RWPE1 (cell line): Measurements from ENCODE around the gene CCL18.
"Not testable (repeated sequence)": the region's sequence is repeated elsewhere in the genome, so short reads cannot be mapped to it uniquely, and the experiment has no call there.

Experiments used
- CTCF ChIA-PET: fragments of 350-600 bp; sonication (Branson Sonifier 250); formaldehyde crosslinking; extraction: SDS; loops from one replicate; lab custom pipeline; 2021; lab: Yijun Ruan, JAX
- POLR2A ChIA-PET: fragments of 400-600 bp; formaldehyde crosslinking; extraction: SDS; loops from one replicate; lab custom pipeline; 2020; ENCODE audit warnings: antibody characterized with exemption; ENCODE audit not compliant: low non-redundant PET; lab: Yijun Ruan, JAX
- DNase-seq: peaks from one replicate; pipeline ENCODE4 v3.0.0; 2012; ENCODE audit warnings: low spot score
- H3K27ac ChIP-seq: fragments of 450-650 bp; 2 replicates; pipeline ENCODE4 v1.5.1; 2017
- TF ChIP-seq, protein P1 (sequence below): fragments of 450-650 bp; conservative IDR thresholded peaks from 2 replicates; pipeline ENCODE4 v1.5.1; 2017; ENCODE audit warnings: low read depth, mild to moderate bottlenecking

CCL18 gene

DNA sequence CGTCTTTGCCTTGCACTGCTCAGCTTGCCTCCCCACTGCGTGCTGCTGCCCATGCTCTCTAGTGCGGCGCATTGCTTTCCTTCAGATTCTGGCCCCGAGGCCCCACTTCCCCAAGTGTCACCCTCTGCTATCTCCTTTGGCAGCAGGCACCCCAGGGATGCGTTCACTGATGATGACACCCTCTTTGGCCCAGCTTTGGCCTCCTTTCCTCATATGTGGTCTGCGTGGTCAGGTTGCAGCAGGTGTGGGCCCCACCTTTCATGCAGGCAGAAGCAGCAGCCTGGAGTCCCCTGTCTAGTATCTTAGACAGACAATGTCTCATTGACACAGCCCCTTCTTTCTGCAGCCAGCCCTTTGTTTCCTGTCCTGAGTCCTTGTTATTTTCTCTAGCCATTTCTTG, 30.7 kb downstream of the CCL18 start:
- DNase-seq: no peak
- TF ChIP-seq, protein P1, sequence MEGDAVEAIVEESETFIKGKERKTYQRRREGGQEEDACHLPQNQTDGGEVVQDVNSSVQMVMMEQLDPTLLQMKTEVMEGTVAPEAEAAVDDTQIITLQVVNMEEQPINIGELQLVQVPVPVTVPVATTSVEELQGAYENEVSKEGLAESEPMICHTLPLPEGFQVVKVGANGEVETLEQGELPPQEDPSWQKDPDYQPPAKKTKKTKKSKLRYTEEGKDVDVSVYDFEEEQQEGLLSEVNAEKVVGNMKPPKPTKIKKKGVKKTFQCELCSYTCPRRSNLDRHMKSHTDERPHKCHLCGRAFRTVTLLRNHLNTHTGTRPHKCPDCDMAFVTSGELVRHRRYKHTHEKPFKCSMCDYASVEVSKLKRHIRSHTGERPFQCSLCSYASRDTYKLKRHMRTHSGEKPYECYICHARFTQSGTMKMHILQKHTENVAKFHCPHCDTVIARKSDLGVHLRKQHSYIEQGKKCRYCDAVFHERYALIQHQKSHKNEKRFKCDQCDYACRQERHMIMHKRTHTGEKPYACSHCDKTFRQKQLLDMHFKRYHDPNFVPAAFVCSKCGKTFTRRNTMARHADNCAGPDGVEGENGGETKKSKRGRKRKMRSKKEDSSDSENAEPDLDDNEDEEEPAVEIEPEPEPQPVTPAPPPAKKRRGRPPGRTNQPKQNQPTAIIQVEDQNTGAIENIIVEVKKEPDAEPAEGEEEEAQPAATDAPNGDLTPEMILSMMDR: no peak
- no peak overlapping the region for H3K27ac ChIP-seq
- ChIA-PET CTCF (no interaction called here), POLR2A (no interaction called here)

DNA sequence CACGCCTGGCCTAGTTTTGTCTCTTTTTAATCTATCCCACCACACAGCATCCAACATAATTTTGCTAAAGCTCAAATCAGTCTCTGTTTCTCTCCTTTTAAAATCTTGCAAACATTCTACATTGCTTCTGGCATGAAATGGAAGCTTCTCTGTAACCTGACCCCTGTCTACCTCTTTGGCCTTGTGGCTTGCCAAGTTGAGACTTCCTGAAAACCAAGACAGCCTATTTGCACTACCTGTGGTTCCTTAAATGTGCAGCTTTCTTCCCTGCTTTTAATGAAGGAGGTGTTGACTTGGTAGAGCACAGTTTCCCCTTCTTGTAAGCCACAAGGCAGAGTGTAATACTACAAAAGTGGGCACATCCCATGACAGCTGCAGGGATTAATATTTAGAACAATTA, 31.9 kb downstream of the CCL18 start:
- DNase-seq: no peak

DNA sequence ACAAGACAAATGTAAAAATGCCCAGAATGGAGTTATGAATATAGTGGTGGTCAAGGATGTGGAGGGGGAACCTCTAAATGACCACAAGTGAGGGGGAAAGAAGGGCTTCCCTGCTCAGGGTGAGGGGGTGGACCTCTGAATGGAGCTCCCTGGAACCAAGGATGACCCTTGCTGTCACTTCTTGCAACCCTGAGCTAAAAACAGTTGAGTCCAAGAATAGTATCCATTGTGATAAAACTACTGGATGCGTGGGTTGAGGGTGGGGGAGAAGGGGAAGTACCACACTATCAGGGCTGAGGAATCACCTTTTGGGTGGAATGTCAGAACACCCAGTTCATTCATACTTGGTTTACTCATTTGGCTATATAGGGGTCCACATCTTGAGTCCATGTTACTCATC, 34.9 kb downstream of the CCL18 start:
- CTCF ChIA-PET, POLR2A ChIA-PET, DNase-seq, H3K27ac ChIP-seq: not testable (repeated sequence)

More for the DNA sequence above, 31.9 kb downstream of the CCL18 start:
- ChIA-PET POLR2A (no interaction called here), CTCF (interaction anchor here (0.6 kb wide), 1 partner anchor 1278 kb away, joined by 8 read pairs; no protein-coding TSS in a partner anchor)
- no peak overlapping the region for H3K27ac ChIP-seq
- TF ChIP-seq, protein P1: no peak

DNA sequence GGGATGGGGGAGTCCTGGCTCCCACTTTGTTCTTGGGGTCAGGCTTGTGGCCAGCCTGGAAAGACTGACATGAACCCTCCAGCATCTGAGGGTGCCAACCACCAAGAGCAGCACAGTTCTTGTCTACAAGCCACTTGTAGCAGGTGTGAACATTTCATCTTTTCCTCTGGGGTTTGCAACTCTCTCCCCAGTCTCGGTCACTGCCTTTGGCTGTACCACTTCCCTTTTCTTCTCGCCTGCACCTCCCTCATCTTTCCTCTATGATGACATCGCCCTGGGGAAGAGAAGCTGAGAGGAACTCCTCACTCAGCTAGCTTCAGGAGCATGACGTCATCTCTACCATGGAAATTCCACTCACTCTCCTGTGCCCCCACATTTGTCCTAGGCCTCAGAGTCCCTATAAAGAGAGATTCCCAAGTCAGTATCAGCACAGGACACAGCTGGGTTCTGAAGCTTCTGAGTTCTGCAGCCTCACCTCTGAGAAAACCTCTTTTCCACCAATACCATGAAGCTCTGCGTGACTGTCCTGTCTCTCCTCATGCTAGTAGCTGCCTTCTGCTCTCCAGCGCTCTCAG, 39.4 kb downstream of the CCL18 start, which contains the start of gene CCL4:
TSS of gene CCL4 (plus strand) at position 427 of the 575 bp plus-strand sequence. CDS start at position 506, 79 bp downstream.
- CTCF ChIA-PET, DNase-seq, H3K27ac ChIP-seq, POLR2A ChIA-PET: not testable (repeated sequence)

DNA sequence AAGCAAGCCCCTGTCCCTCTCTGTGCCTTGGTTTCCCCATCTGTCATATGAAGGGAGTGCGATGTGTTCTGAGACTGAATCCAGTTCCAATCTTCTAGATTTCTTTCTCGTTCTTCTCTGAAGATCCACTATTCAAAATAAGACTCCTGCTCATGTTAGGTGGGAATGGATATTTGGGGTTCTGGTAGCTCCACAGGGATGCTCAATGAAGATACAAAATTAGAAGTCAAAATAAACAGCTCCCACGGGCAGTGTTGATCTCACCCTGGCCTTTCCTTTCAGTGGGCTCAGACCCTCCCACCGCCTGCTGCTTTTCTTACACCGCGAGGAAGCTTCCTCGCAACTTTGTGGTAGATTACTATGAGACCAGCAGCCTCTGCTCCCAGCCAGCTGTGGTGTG, 40.2 kb downstream of the CCL18 start:
- DNase-seq, H3K27ac ChIP-seq, POLR2A ChIA-PET, CTCF ChIA-PET: not testable (repeated sequence)

DNA sequence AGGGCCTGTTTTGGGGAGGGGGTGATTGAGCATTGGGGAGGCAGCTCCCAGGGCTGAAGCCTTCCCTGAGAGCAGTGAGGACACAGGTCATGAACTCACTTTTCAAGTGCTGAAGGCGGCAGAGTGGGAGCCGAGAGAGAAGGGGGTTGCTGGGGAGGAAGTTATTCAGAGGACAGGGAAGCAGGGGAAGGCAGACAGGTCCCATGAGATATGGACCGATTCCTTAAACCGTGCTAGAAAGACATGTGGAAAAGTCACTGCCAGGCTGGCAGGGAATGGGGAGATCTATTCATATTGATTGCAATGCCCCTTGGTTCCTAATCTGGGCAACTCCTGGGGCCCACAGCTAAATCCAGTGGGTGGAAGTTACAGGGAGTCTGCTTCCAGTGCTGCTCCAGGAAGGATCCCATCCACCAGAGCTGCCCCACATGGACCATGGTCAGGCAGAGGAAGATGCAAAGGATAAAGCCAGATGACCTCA, 40.7 kb downstream of the CCL18 start:
- no peak overlapping the region for H3K27ac ChIP-seq

DNA sequence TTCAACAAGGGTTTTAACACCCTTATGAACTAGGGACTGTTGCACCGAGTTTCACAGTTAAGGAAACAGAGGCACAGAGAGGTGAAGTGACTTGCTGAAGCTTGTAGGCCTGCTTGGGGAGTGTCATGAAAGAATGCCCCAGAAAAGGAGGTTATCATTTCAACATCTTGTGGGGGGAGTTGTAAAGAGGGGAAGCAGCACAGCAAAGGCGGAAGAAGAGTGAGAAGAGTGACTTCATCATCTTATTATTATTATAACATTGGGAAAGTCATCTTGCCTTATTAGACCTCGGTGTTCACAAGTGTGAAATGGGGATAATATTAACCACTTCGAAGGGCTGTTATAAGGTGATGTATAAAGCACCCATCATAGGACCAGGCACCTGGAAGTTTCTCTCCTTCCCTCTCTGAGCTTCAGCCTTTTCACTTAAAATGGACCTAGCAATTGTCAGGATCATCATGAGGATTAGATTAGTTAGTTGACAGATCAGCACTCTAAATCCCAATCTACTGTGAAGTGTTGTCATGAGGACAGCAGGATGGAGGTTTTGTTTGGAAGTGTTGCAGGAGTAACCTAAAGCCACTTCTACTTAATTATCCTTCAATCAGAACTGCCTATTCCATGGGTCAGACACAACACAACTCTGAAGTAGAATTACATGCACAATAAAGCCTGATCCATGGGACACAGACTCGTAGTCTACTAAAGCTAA, 41.9 kb downstream of the CCL18 start:
- POLR2A ChIA-PET: no interaction called here

More for the DNA sequence above, 40.7 kb downstream of the CCL18 start:
- CTCF ChIA-PET: no interaction called here
- DNase-seq: no peak
- POLR2A ChIA-PET: no interaction called here
- TF ChIP-seq, protein P1: no peak

DNA sequence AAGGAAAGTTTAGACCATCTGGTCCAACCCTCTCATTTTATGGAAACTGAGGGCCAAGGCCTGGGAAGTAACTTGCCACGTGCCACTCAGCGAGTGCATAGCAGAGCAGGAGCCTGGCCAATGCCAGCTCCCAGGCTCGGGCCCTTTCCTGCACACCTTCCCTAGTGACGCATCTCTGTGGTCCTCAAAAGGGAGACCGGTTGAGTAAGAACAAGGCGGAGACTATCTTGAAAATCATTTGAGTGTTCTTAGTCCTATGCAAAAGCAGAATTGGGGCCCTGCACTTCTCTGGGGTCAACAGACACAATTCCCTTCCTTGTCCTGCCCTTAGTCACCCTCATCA, 42.4 kb downstream of the CCL18 start:
- DNase-seq: no peak
- POLR2A ChIA-PET: no interaction called here
- TF ChIP-seq, protein P1: no peak
- CTCF ChIA-PET: interaction anchor here (0.6 kb wide), 1 partner anchor 28 kb away, joined by 3 read pairs; no protein-coding TSS in a partner anchor
- no peak overlapping the region for H3K27ac ChIP-seq

More for the DNA sequence above, 41.9 kb downstream of the CCL18 start:
- CTCF ChIA-PET: interaction anchor here (0.5 to 0.6 kb wide), 2 partner anchors 12 to 27 kb away, joined by 3 to 4 read pairs; no protein-coding TSS in a partner anchor
- TF ChIP-seq, protein P1: no peak
- no peak for DNase-seq
- no peak overlapping the region for H3K27ac ChIP-seq
